ENCODE measurements around the gene INTS6.
"Not testable (repeated sequence)": the region's sequence is repeated elsewhere in the genome, so short reads cannot be mapped to it uniquely, and the experiment has no call there.

INTS6 gene

GRCh38 chr13:51455532-51455931 lies 2.7 kb upstream of the INTS6 start:
- DNase-seq: no peak

- no peak for DNase-seq
Measured at GRCh38 chr13:51453959-51454703, 1.3 kb upstream of the INTS6 start.

- peak; percentile 89 for DNase-seq
Measured at GRCh38 chr13:51453207-51453958, 547 bp upstream of the INTS6 start.

- DNase-seq: peak; percentile 79
Measured at GRCh38 chr13:51451467-51452360, 1.1 kb downstream of the INTS6 start.

GRCh38 chr13:51451134-51451466 lies 1.7 kb downstream of the INTS6 start:
- DNase-seq: no peak

GRCh38 chr13:51449018-51449417 lies 3.8 kb downstream of the INTS6 start:
- DNase-seq: no peak

- no peak for DNase-seq
Measured at GRCh38 chr13:51444922-51445321, 7.9 kb downstream of the INTS6 start.

GRCh38 chr13:51440381-51440780 lies 12.5 kb downstream of the INTS6 start:
- DNase-seq: no peak

GRCh38 chr13:51437550-51438127 lies 15.2 kb downstream of the INTS6 start:
- DNase-seq: no peak

- no peak for DNase-seq
Measured at GRCh38 chr13:51435002-51435578, 17.7 kb downstream of the INTS6 start.

GRCh38 chr13:51432576-51432975 lies 20.3 kb downstream of the INTS6 start:
- DNase-seq: no peak

GRCh38 chr13:51426982-51427381 lies 25.9 kb downstream of the INTS6 start:
- no peak for DNase-seq

GRCh38 chr13:51425410-51426042 lies 27.3 kb downstream of the INTS6 start:
- no peak for DNase-seq

- DNase-seq: no peak
Measured at GRCh38 chr13:51423766-51424165, 29.1 kb downstream of the INTS6 start.

GRCh38 chr13:51422484-51422883 lies 30.4 kb downstream of the INTS6 start:
- no peak for DNase-seq

GRCh38 chr13:51420681-51421490 lies 31.9 kb downstream of the INTS6 start:
- no peak for DNase-seq

GRCh38 chr13:51419001-51419636 lies 33.7 kb downstream of the INTS6 start:
- DNase-seq: no peak

- no peak for DNase-seq
Measured at GRCh38 chr13:51417716-51418115, 35.1 kb downstream of the INTS6 start.

- no peak for DNase-seq
Measured at GRCh38 chr13:51416107-51416506, 36.7 kb downstream of the INTS6 start.

- not testable (repeated sequence) for DNase-seq
Measured at GRCh38 chr13:51415339-51415738, 37.5 kb downstream of the INTS6 start.

- no peak for DNase-seq
Measured at GRCh38 chr13:51412431-51412830, 40.4 kb downstream of the INTS6 start.
